OCI-LY1 (cell line): ENCODE results near the gene ENTPD1.

Experiments
- H2AFZ ChIP-seq: fragments of 200-600 bp; sonication (generic), shearing (Covaris generic); 2 replicates; pipeline ENCODE4 v1.6.0; 2014; ENCODE audit warnings: antibody characterized with exemption, mild to moderate bottlenecking, low read length
- H3F3A ChIP-seq: fragments of 200-600 bp; sonication (generic), shearing (Covaris generic); 2 replicates; pipeline ENCODE4 v1.6.0; 2014; ENCODE audit warnings: mild to moderate bottlenecking, antibody characterized with exemption, low read length, moderate library complexity; ENCODE audit not compliant: insufficient read depth
- H3K27ac ChIP-seq: fragments of 200-600 bp; sonication (generic); 2 replicates; pipeline ENCODE4 v1.5.1; 2014; ENCODE audit warnings: low read length, mixed run types, mild to moderate bottlenecking, low read depth; ENCODE audit not compliant: poor library complexity, severe bottlenecking
- H3K27me3 ChIP-seq: fragments of 200-600 bp; sonication (generic); 2 replicates; pipeline ENCODE4 v1.6.0; 2014; ENCODE audit warnings: antibody characterized with exemption, mild to moderate bottlenecking, low read length, moderate library complexity; ENCODE audit not compliant: insufficient read depth
- H3K36me3 ChIP-seq: fragments of 200-600 bp; sonication (generic); 2 replicates; pipeline ENCODE4 v1.6.1; 2014; ENCODE audit warnings: mild to moderate bottlenecking, antibody characterized with exemption, low read length, moderate library complexity, mixed read lengths; ENCODE audit not compliant: insufficient read depth
- H3K4me1 ChIP-seq: fragments of 200-600 bp; sonication (generic); 2 replicates; pipeline ENCODE4 v1.5.1; 2014; ENCODE audit warnings: mild to moderate bottlenecking, low read length, moderate library complexity; ENCODE audit not compliant: insufficient read depth, severe bottlenecking
- H3K4me2 ChIP-seq: fragments of 200-600 bp; sonication (generic), shearing (Covaris generic); 2 replicates; pipeline ENCODE4 v1.6.1; 2014; ENCODE audit warnings: low read length
- H3K4me3 ChIP-seq: fragments of 200-600 bp; sonication (generic); 2 replicates; pipeline ENCODE4 v1.5.1; 2014; ENCODE audit warnings: low read length, low read depth, mild to moderate bottlenecking, mixed read lengths; ENCODE audit not compliant: poor library complexity, severe bottlenecking
- H3K79me2 ChIP-seq: fragments of 200-600 bp; shearing (Covaris generic); 2 replicates; pipeline ENCODE4 v1.6.1; 2016; ENCODE audit warnings: mixed run types, low read length, mixed read lengths; ENCODE audit not compliant: insufficient read depth
- H3K9ac ChIP-seq: fragments of 200-600 bp; sonication (generic), shearing (Covaris generic); 2 replicates; pipeline ENCODE4 v1.6.1; 2014; ENCODE audit warnings: mild to moderate bottlenecking, low read length, mixed read lengths
- H3K9me2 ChIP-seq: fragments of 200-600 bp; sonication (generic), shearing (Covaris generic); 2 replicates; pipeline ENCODE4 v1.6.1; 2014; ENCODE audit warnings: low read depth, mild to moderate bottlenecking, low read length, mixed read lengths
- H3K9me3 ChIP-seq: fragments of 200-600 bp; shearing (Covaris generic); 2 replicates; pipeline ENCODE4 v1.6.1; 2014; ENCODE audit warnings: low read length, mixed read lengths
- H4K20me1 ChIP-seq: fragments of 200-600 bp; sonication (generic), shearing (Covaris generic); 2 replicates; pipeline ENCODE4 v1.6.0; 2016; ENCODE audit warnings: mild to moderate bottlenecking, low read length; ENCODE audit not compliant: insufficient read depth
- CTCF ChIP-seq: fragments of 200-600 bp; sonication (generic), shearing (Covaris generic); IDR thresholded peaks from 2 replicates; pipeline ENCODE4 v1.5.1; 2017; ENCODE audit warnings: mild to moderate bottlenecking, antibody characterized with exemption, low read length, moderate library complexity, mixed read lengths
- EZH2 ChIP-seq: fragments of 200-600 bp; sonication (generic), shearing (Covaris generic); IDR thresholded peaks from 2 replicates; pipeline ENCODE4 v1.8.0; 2017; ENCODE audit warnings: borderline replicate concordance, mixed run types, mild to moderate bottlenecking, antibody characterized with exemption, low read length, moderate library complexity, mixed read lengths

The ENTPD1 gene

GRCh38 chr10:95876756-95877155 is 120.8 kb downstream of the ENTPD1 start:
- no peak overlapping the region for H2AFZ ChIP-seq
- no peaks in the 10 kb centered on the region for H3K9me3 ChIP-seq
- no peak overlapping the region for H3K9ac ChIP-seq
- TF ChIP-seq CTCF, result no peak
- peaks cover 8% of the 10 kb centered on the region for H3K36me3 ChIP-seq
- H3K27ac ChIP-seq, result no peak overlapping the region
- H3K79me2 ChIP-seq, result no peaks in the 10 kb centered on the region
- no peaks in the 10 kb centered on the region for H3K27me3 ChIP-seq
- no peak overlapping the region for H3K4me3 ChIP-seq
- H3F3A ChIP-seq, result no peaks in the 10 kb centered on the region
- H4K20me1 ChIP-seq, result no peaks in the 10 kb centered on the region
- no peak overlapping the region for H3K4me2 ChIP-seq
- no peaks in the 10 kb centered on the region for H3K9me2 ChIP-seq
- no peaks in the 10 kb centered on the region for H3K4me1 ChIP-seq

- Histone ChIP-seq H3F3A (no peaks in the 10 kb centered on the region), H3K4me3 (no peak overlapping the region), H3K9me3 (no peaks in the 10 kb centered on the region), H4K20me1 (no peaks in the 10 kb centered on the region), H3K9ac (no peak overlapping the region), H3K27me3 (no peaks in the 10 kb centered on the region), H3K79me2 (no peaks in the 10 kb centered on the region), H2AFZ (no peak overlapping the region), H3K9me2 (no peaks in the 10 kb centered on the region), H3K27ac (no peak overlapping the region), H3K4me2 (no peak overlapping the region), H3K4me1 (no peaks in the 10 kb centered on the region), H3K36me3 (peaks cover 8% of the 10 kb centered on the region)
- no peak for TF ChIP-seq EZH2
- TF ChIP-seq CTCF, result no peak
Observed at GRCh38 chr10:95877881-95878280, 121.9 kb downstream of the ENTPD1 start.

- no peak overlapping the region for H3K4me3 ChIP-seq
Observed at GRCh38 chr10:95880704-95881103, 124.7 kb downstream of the ENTPD1 start.

More at GRCh38 chr10:95880704-95881103, 124.7 kb downstream of the ENTPD1 start:
- no peaks in the 10 kb centered on the region for H3F3A ChIP-seq
- H3K4me2 ChIP-seq, result no peak overlapping the region
- H3K9me2 ChIP-seq, result no peaks in the 10 kb centered on the region
- no peak overlapping the region for H3K27ac ChIP-seq
- H3K4me1 ChIP-seq, result no peaks in the 10 kb centered on the region
- no peak overlapping the region for H3K9ac ChIP-seq
- no peaks in the 10 kb centered on the region for H3K27me3 ChIP-seq
- no peaks in the 10 kb centered on the region for H4K20me1 ChIP-seq
- H3K9me3 ChIP-seq, result no peaks in the 10 kb centered on the region
- H2AFZ ChIP-seq, result no peak overlapping the region
- no peaks in the 10 kb centered on the region for H3K79me2 ChIP-seq
- TF ChIP-seq EZH2 (no peak), CTCF (no peak)
- H3K36me3 ChIP-seq, result peaks cover 4% of the 10 kb centered on the region; the same call in 1 of the 2 replicates
